SK-N-SH (cell line): ENCODE data around the gene ARHGDIB. TPM values are rescaled to one million over a fixed set of nuclear protein-coding genes. Genes with fewer than 3 reads are reported as not detected.

Experiments used
- CTCF ChIA-PET: fragments of 300-600, 350-600 bp; formaldehyde crosslinking; extraction: SDS; loops from one replicate; lab custom pipeline; 2021; lab: Yijun Ruan, JAX
- POLR2A ChIA-PET: fragments of 350-600 bp; sonication (Branson Sonifier 250); formaldehyde crosslinking; extraction: SDS; loops from one replicate; lab custom pipeline; 2020; ENCODE audit warnings: antibody characterized with exemption, inconsistent platforms; lab: Yijun Ruan, JAX
- DNase-seq: peaks from one replicate; pipeline ENCODE4 v3.0.0; 2012
- H2AFZ ChIP-seq: fragments of 200-600 bp; sonication (generic); 2 replicates; pipeline ENCODE4 v1.8.1; 2016; ENCODE audit warnings: antibody characterized with exemption, mild to moderate bottlenecking, low read depth
- H3F3A ChIP-seq: fragments of 200-600 bp; sonication (generic); replicated peaks from 2 replicates; pipeline ENCODE3; 2016; ENCODE audit warnings: antibody characterized with exemption, mild to moderate bottlenecking; ENCODE audit not compliant: insufficient read depth
- H3K27ac ChIP-seq, 2 experiments: fragments of 200-500 bp in 1 of 2; fragments of 200-600 bp in 1 of 2; sonication (Bioruptor generic) in 1 of 2; sonication (generic), shearing (Covaris generic) in 1 of 2; 2 replicates each; pipeline versions ENCODE4 v1.5.1 to v1.6.1; 2014 to 2016; ENCODE audit warnings: low read depth in 2 of 2, inconsistent platforms in 1 of 2, low read length in 1 of 2, mild to moderate bottlenecking in 1 of 2, mixed read lengths in 1 of 2
- H3K27me3 ChIP-seq: fragments of 200-600 bp; sonication (generic), shearing (Covaris generic); 2 replicates; pipeline ENCODE4 v1.6.1; 2016; ENCODE audit warnings: mixed run types; ENCODE audit not compliant: insufficient read depth
- H3K36me3 ChIP-seq, 2 experiments: fragments of 200-500 bp in 1 of 2; fragments of 200-600 bp in 1 of 2; sonication (Bioruptor generic) in 1 of 2; sonication (generic) in 1 of 2; replicated peaks in 1 of 2; 2 replicates each; pipeline versions ENCODE3 to v1.5.1; 2014 to 2016; ENCODE audit warnings: low read length in 1 of 2, mild to moderate bottlenecking in 1 of 2; ENCODE audit not compliant: insufficient read depth in 2 of 2, control insufficient read depth in 1 of 2
- H3K4me1 ChIP-seq, 2 experiments: fragments of 200-500 bp in 1 of 2; fragments of 200-600 bp in 1 of 2; sonication (Bioruptor generic) in 1 of 2; sonication (generic), shearing (Covaris generic) in 1 of 2; 2 replicates each; pipeline versions ENCODE4 v1.5.1 to v1.6.1; 2014 to 2016; ENCODE audit warnings: low read depth in 1 of 2, low read length in 1 of 2, mixed run types in 1 of 2; ENCODE audit not compliant: insufficient read depth in 2 of 2, control insufficient read depth in 1 of 2
- H3K4me2 ChIP-seq: fragments of 200-600 bp; sonication (generic), shearing (Covaris generic); 2 replicates; pipeline ENCODE4 v1.6.1; 2017; ENCODE audit warnings: mixed run types
- H3K4me3 ChIP-seq, 2 experiments: fragments of 200-500 bp in 1 of 2; fragments of 200-600 bp in 1 of 2; sonication (Bioruptor generic) in 1 of 2; sonication (generic), shearing (Covaris generic) in 1 of 2; 2 replicates each; pipeline versions ENCODE4 v1.5.1 to v1.8.1; 2014 to 2016; ENCODE audit warnings: low read depth in 2 of 2, inconsistent platforms in 1 of 2, low read length in 1 of 2, mild to moderate bottlenecking in 1 of 2, mixed read lengths in 1 of 2, moderate library complexity in 1 of 2
- H3K79me2 ChIP-seq: fragments of 200-600 bp; sonication (generic); 2 replicates; pipeline ENCODE4 v1.8.1; 2017; ENCODE audit warnings: mild to moderate bottlenecking; ENCODE audit not compliant: insufficient read depth
- H3K9ac ChIP-seq: fragments of 200-600 bp; sonication (generic); 2 replicates; pipeline ENCODE4 v1.6.1; 2017; ENCODE audit warnings: mixed run types
- H3K9me2 ChIP-seq: fragments of 200-600 bp; sonication (generic); 2 replicates; pipeline ENCODE4 v1.6.1; 2017; ENCODE audit warnings: mixed run types
- H3K9me3 ChIP-seq: fragments of 200-600 bp; sonication (generic); 2 replicates; pipeline ENCODE4 v1.6.1; 2017; ENCODE audit warnings: mixed run types, mild to moderate bottlenecking, moderate library complexity
- H4K20me1 ChIP-seq: fragments of 200-600 bp; sonication (generic); 2 replicates; pipeline ENCODE4 v1.6.1; 2017; ENCODE audit warnings: mild to moderate bottlenecking, mixed run types; ENCODE audit not compliant: insufficient read depth
- CHD2 ChIP-seq: fragments of 150-350 bp; IDR thresholded peaks from 2 replicates; pipeline ENCODE4 v1.6.1; 2018; ENCODE audit warnings: low read length; ENCODE audit not compliant: partially characterized antibody
- EP300 ChIP-seq, 2 experiments: IDR thresholded peaks; 2 replicates each; pipeline versions ENCODE4 v1.4.0 to v1.6.1; 2012; ENCODE audit warnings: borderline replicate concordance in 1 of 2, low read depth in 1 of 2, low read length in 1 of 2
- EZH2phosphoT487 ChIP-seq: fragments of 200-600 bp; sonication (generic); IDR thresholded peaks from 2 replicates; pipeline ENCODE4 v1.6.1; 2017; ENCODE audit warnings: low read depth, mixed run types, mild to moderate bottlenecking, antibody characterized with exemption, moderate library complexity, borderline replicate concordance
- GATA2 ChIP-seq: sonication (generic); formaldehyde crosslinking; IDR thresholded peaks from 2 replicates; pipeline ENCODE4 v1.5.0; 2020; ENCODE audit warnings: mild to moderate bottlenecking, missing genetic modification reagents
- MXI1 ChIP-seq: IDR thresholded peaks from 2 replicates; pipeline ENCODE4 v1.6.1; 2012; ENCODE audit warnings: mild to moderate bottlenecking, low read depth, low read length, improper control_type of control experiment
- NRF1 ChIP-seq: IDR thresholded peaks from 2 replicates; pipeline ENCODE4 v1.6.1; 2012; ENCODE audit warnings: low read depth, mild to moderate bottlenecking, low read length
- RAD21 ChIP-seq: IDR thresholded peaks from 2 replicates; pipeline ENCODE4 v1.6.1; 2012; ENCODE audit warnings: mild to moderate bottlenecking, low read length
- RCOR1 ChIP-seq: fragments of 150-350 bp; IDR thresholded peaks from 2 replicates; pipeline ENCODE4 v1.6.1; 2017; ENCODE audit warnings: antibody characterized with exemption, low read length
- RXRA ChIP-seq: IDR thresholded peaks from 2 replicates; pipeline ENCODE4 v1.4.0; 2012; ENCODE audit warnings: low read depth, mild to moderate bottlenecking, borderline replicate concordance
- SIN3A ChIP-seq: IDR thresholded peaks from 2 replicates; pipeline ENCODE4 v1.6.1; 2012; ENCODE audit warnings: low read depth, mild to moderate bottlenecking, low read length, moderate library complexity, borderline replicate concordance
- TAF1 ChIP-seq: IDR thresholded peaks from 2 replicates; pipeline ENCODE4 v1.6.1; 2012; ENCODE audit warnings: low read depth, mild to moderate bottlenecking, low read length, moderate library complexity, borderline replicate concordance
- TEAD4 ChIP-seq: IDR thresholded peaks from 2 replicates; pipeline ENCODE4 v1.4.0; 2012; ENCODE audit warnings: mild to moderate bottlenecking, borderline replicate concordance; ENCODE audit not compliant: insufficient read depth
- YY1 ChIP-seq: IDR thresholded peaks from 2 replicates; pipeline ENCODE4 v1.4.0; 2012; ENCODE audit warnings: low read depth, mild to moderate bottlenecking
- WGBS: methylation state at CpG from one replicate; pipeline ENCODE4 v1.1.6; 2017; ENCODE audit warnings: low lambda C conversion rate; 5-methylcytosine and 5-hydroxymethylcytosine counted together
- polyA plus RNA-seq, 3 experiments: library from polyadenylated mRNA; depleted of rRNA; stranded (reverse); fragments of >200 nt; gene quantifications; 2 replicates each; pipeline ENCODE4 v1.2.3, GENCODE V29; 2012
- TF ChIP-seq, protein P1 (sequence below): fragments of 150-350 bp; IDR thresholded peaks from 2 replicates; pipeline ENCODE4 v1.6.1; 2017; ENCODE audit warnings: antibody characterized with exemption, low read length, low read depth, borderline replicate concordance
- TF ChIP-seq, protein P2 (sequence below): IDR thresholded peaks from 2 replicates; pipeline ENCODE4; 2012
- TF ChIP-seq, protein P3 (sequence below): IDR thresholded peaks from 2 replicates; pipeline ENCODE4 v1.4.0; 2012; ENCODE audit warnings: low read depth, borderline replicate concordance
- TF ChIP-seq, protein P4 (sequence below): IDR thresholded peaks from 2 replicates; pipeline ENCODE4 v1.4.0; 2012; ENCODE audit warnings: low read depth, borderline replicate concordance
- TF ChIP-seq, protein P5 (sequence below): fragments of 150-350 bp; IDR thresholded peaks from 2 replicates; pipeline ENCODE4 v1.6.1; 2016; ENCODE audit warnings: mild to moderate bottlenecking, low read depth, low read length

ARHGDIB gene
- polyA plus RNA-seq, 1 of the 3 experiments (the other 2 are of a cell fraction): 362 TPM

DNA sequence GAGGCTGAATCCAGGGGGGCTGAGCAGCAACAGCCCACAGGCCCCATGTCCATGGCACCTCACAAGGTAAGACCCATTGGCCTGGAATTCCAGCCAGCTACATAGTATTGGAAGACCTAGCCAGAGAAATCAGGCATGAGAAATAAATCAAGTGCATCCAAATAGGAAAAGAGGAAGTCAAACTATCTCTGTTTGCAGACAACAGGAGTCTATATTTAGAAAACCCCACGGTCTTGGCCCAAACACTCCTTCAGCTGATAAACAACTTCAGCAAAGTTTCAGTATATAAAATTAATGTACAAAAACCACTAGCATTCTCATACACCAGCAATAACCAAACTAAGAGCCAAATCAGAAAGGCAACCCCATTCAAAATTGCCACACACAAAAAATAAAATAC lies 28.4 kb upstream of the ARHGDIB start:
- Histone ChIP-seq H3K4me1 (peaks cover 0 to 7% of the 10 kb centered on the region in 2 experiments; a peak in 2 of 4 replicates), H3K36me3 (no peaks in the 10 kb centered on the region), H3K27me3 (no peaks in the 10 kb centered on the region), H3K9me3 (0 out of 2 replicates have a peak, but pooled peaks cover 6% of the 10 kb centered on the region), H3K4me3 (no peak overlapping the region), H3K9me2 (no peaks in the 10 kb centered on the region), H3K4me2 (no peak overlapping the region), H3K9ac (no peak overlapping the region), H3K79me2 (no peaks in the 10 kb centered on the region), H3K27ac (no peak overlapping the region), H3F3A (peaks cover 19% of the 10 kb centered on the region), H4K20me1 (no peaks in the 10 kb centered on the region), H2AFZ (no peak overlapping the region)
- DNase-seq: no peak
- CTCF ChIA-PET: no interaction called here
- TF ChIP-seq, protein P1, sequence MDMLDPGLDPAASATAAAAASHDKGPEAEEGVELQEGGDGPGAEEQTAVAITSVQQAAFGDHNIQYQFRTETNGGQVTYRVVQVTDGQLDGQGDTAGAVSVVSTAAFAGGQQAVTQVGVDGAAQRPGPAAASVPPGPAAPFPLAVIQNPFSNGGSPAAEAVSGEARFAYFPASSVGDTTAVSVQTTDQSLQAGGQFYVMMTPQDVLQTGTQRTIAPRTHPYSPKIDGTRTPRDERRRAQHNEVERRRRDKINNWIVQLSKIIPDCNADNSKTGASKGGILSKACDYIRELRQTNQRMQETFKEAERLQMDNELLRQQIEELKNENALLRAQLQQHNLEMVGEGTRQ: no peak
- TF ChIP-seq TEAD4 (no peak), EZH2phosphoT487 (no peak), TAF1 (no peak), MXI1 (no peak), RXRA (no peak), GATA2 (CRISPR knock-in tag) (no peak), EP300 (IDR thresholded peaks at IDR 0.05; ENCODE audit: borderline replicate concordance in 1 of 2, low read depth in 1 of 2, low read length in 1 of 2) (no peak), YY1 (no peak), SIN3A (no peak), RAD21 (no peak), CHD2 (no peak), NRF1 (no peak), RCOR1 (no peak)
- TF ChIP-seq, protein P2, sequence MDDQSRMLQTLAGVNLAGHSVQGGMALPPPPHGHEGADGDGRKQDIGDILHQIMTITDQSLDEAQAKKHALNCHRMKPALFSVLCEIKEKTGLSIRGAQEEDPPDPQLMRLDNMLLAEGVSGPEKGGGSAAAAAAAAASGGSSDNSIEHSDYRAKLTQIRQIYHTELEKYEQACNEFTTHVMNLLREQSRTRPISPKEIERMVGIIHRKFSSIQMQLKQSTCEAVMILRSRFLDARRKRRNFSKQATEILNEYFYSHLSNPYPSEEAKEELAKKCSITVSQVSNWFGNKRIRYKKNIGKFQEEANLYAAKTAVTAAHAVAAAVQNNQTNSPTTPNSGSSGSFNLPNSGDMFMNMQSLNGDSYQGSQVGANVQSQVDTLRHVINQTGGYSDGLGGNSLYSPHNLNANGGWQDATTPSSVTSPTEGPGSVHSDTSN: no peak
- TF ChIP-seq, protein P3, sequence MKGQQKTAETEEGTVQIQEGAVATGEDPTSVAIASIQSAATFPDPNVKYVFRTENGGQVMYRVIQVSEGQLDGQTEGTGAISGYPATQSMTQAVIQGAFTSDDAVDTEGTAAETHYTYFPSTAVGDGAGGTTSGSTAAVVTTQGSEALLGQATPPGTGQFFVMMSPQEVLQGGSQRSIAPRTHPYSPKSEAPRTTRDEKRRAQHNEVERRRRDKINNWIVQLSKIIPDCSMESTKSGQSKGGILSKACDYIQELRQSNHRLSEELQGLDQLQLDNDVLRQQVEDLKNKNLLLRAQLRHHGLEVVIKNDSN: no peak
- TF ChIP-seq, protein P4, sequence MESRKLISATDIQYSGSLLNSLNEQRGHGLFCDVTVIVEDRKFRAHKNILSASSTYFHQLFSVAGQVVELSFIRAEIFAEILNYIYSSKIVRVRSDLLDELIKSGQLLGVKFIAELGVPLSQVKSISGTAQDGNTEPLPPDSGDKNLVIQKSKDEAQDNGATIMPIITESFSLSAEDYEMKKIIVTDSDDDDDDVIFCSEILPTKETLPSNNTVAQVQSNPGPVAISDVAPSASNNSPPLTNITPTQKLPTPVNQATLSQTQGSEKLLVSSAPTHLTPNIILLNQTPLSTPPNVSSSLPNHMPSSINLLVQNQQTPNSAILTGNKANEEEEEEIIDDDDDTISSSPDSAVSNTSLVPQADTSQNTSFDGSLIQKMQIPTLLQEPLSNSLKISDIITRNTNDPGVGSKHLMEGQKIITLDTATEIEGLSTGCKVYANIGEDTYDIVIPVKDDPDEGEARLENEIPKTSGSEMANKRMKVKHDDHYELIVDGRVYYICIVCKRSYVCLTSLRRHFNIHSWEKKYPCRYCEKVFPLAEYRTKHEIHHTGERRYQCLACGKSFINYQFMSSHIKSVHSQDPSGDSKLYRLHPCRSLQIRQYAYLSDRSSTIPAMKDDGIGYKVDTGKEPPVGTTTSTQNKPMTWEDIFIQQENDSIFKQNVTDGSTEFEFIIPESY: no peak
- TF ChIP-seq, protein P5, sequence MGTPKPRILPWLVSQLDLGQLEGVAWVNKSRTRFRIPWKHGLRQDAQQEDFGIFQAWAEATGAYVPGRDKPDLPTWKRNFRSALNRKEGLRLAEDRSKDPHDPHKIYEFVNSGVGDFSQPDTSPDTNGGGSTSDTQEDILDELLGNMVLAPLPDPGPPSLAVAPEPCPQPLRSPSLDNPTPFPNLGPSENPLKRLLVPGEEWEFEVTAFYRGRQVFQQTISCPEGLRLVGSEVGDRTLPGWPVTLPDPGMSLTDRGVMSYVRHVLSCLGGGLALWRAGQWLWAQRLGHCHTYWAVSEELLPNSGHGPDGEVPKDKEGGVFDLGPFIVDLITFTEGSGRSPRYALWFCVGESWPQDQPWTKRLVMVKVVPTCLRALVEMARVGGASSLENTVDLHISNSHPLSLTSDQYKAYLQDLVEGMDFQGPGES: no peak
- POLR2A ChIA-PET: no interaction called here
- 65% methylated on average over 1 of the region's 1 CpG for WGBS
